Large intestine (tissue), 3 donors: ENCODE data around the gene FAM163A. TPM values are rescaled to one million over a fixed set of nuclear protein-coding genes. Genes with fewer than 3 reads are reported as not detected.
A peak's percentile ranks its signal among the peaks of the same experiment; 100 is the strongest.

Experiments
- DNase-seq, 2 donors: peaks; one replicate each; pipeline versions ENCODE4 v3.0.0 to v3.0.0-alpha.2; 2013
- H3K27ac ChIP-seq: one replicate; pipeline ENCODE4 v1.5.1; 2013; ENCODE audit warnings: low read length
- H3K27me3 ChIP-seq: 2 replicates; pipeline ENCODE4 v1.6.1; 2013; ENCODE audit warnings: low read length; ENCODE audit not compliant: control insufficient read depth, insufficient read depth
- H3K36me3 ChIP-seq: 2 replicates; pipeline ENCODE4 v1.6.1; 2013; ENCODE audit warnings: low read length; ENCODE audit not compliant: control insufficient read depth, insufficient read depth
- H3K4me1 ChIP-seq: one replicate; pipeline ENCODE4 v1.6.1; 2013; ENCODE audit warnings: low read length; ENCODE audit not compliant: control insufficient read depth, insufficient read depth
- H3K4me3 ChIP-seq: one replicate; pipeline ENCODE4 v1.5.1; 2013; ENCODE audit warnings: low read length
- H3K9me3 ChIP-seq: one replicate; pipeline ENCODE4 v1.6.1; 2013; ENCODE audit warnings: mild to moderate bottlenecking, low read depth, low read length, moderate library complexity; ENCODE audit not compliant: control insufficient read depth
- WGBS: methylation state at CpG from one replicate; pipeline ENCODE4 v1.1.5; 2013; ENCODE audit warnings: low lambda C conversion rate; ENCODE audit not compliant: insufficient coverage; 5-methylcytosine and 5-hydroxymethylcytosine counted together
- polyA plus RNA-seq: library from polyadenylated mRNA; unstranded; fragments of 120-200 nt; gene quantifications from one replicate; pipeline ENCODE4 v1.2.1, GENCODE V29; 2013

The FAM163A gene
- polyA plus RNA-seq, 1 donor: 5.5 TPM

GRCh38 chr1:179786815-179787685 is 44.0 kb downstream of the FAM163A start:
- Histone ChIP-seq H3K4me3 (no peak overlapping the region), H3K27me3 (no peaks in the 10 kb centered on the region), H3K9me3 (no peaks in the 10 kb centered on the region), H3K27ac (peak overlapping the region; percentile 2), H3K4me1 (peaks cover 15% of the 10 kb centered on the region), H3K36me3 (no peaks in the 10 kb centered on the region)
- peak in 1 of 2 donors; percentile 15 for DNase-seq
- no CpG with 5 or more reads among the region's 13 CpGs for WGBS

GRCh38 chr1:179788259-179788658 is 45.2 kb downstream of the FAM163A start:
- no peak for DNase-seq
- no peak overlapping the region for H3K4me3 ChIP-seq
- peaks cover 11% of the 10 kb centered on the region for H3K4me1 ChIP-seq
- no peaks in the 10 kb centered on the region for H3K27me3 ChIP-seq
- no peaks in the 10 kb centered on the region for H3K36me3 ChIP-seq
- H3K9me3 ChIP-seq: no peaks in the 10 kb centered on the region
- peak overlapping the region; percentile 15 for H3K27ac ChIP-seq
- no CpG with 5 or more reads among the region's 6 CpGs for WGBS

GRCh38 chr1:179793281-179793680 is 50.2 kb downstream of the FAM163A start:
- Histone ChIP-seq H3K36me3 (no peaks in the 10 kb centered on the region), H3K27ac (no peak overlapping the region), H3K9me3 (no peaks in the 10 kb centered on the region), H3K27me3 (no peaks in the 10 kb centered on the region), H3K4me1 (peaks cover 22% of the 10 kb centered on the region), H3K4me3 (no peak overlapping the region)
- 100% methylated on average over 2 of the region's 4 CpGs for WGBS
- no peak for DNase-seq

GRCh38 chr1:179794146-179794545 is 51.1 kb downstream of the FAM163A start:
- Histone ChIP-seq H3K4me1 (peaks cover 15% of the 10 kb centered on the region), H3K9me3 (no peaks in the 10 kb centered on the region), H3K27ac (no peak overlapping the region), H3K36me3 (no peaks in the 10 kb centered on the region), H3K4me3 (no peak overlapping the region), H3K27me3 (no peaks in the 10 kb centered on the region)
- no peak for DNase-seq
- no CpG with 5 or more reads among the region's 1 CpG for WGBS

GRCh38 chr1:179794669-179795068 is 51.6 kb downstream of the FAM163A start:
- Histone ChIP-seq H3K36me3 (no peaks in the 10 kb centered on the region), H3K27me3 (no peaks in the 10 kb centered on the region), H3K4me3 (no peak overlapping the region), H3K4me1 (peaks cover 15% of the 10 kb centered on the region), H3K9me3 (no peaks in the 10 kb centered on the region), H3K27ac (peak overlapping the region; percentile 6)
- no CpG with 5 or more reads among the region's 4 CpGs for WGBS
- DNase-seq: peak; percentile 74 to 84

GRCh38 chr1:179798213-179798863 is 55.2 kb downstream of the FAM163A start:
- H3K9me3 ChIP-seq: no peaks in the 10 kb centered on the region
- H3K4me3 ChIP-seq: no peak overlapping the region
- no peaks in the 10 kb centered on the region for H3K27me3 ChIP-seq
- no peaks in the 10 kb centered on the region for H3K36me3 ChIP-seq
- no CpG with 5 or more reads among the region's 10 CpGs for WGBS
- peaks cover 15% of the 10 kb centered on the region for H3K4me1 ChIP-seq
- DNase-seq: no peak
- no peak overlapping the region for H3K27ac ChIP-seq

GRCh38 chr1:179798864-179799516 is 55.9 kb downstream of the FAM163A start:
- no peak overlapping the region for H3K4me3 ChIP-seq
- peaks cover 13% of the 10 kb centered on the region for H3K4me1 ChIP-seq
- no peaks in the 10 kb centered on the region for H3K27me3 ChIP-seq
- no peaks in the 10 kb centered on the region for H3K9me3 ChIP-seq
- H3K27ac ChIP-seq: no peak overlapping the region
- H3K36me3 ChIP-seq: no peaks in the 10 kb centered on the region
- no CpG with 5 or more reads among the region's 6 CpGs for WGBS
- no peak for DNase-seq

- WGBS: no CpG with 5 or more reads among the region's 4 CpGs
- H3K4me1 ChIP-seq: no peaks in the 10 kb centered on the region
- H3K27ac ChIP-seq: no peak overlapping the region
- no peaks in the 10 kb centered on the region for H3K9me3 ChIP-seq
- no peak overlapping the region for H3K4me3 ChIP-seq
- no peaks in the 10 kb centered on the region for H3K36me3 ChIP-seq
- H3K27me3 ChIP-seq: no peaks in the 10 kb centered on the region
- no peak for DNase-seq
These were observed 57.4 kb downstream of the FAM163A start for GRCh38 chr1:179800481-179800880.

- WGBS: 100% methylated on average over 1 of the region's 6 CpGs
- H3K9me3 ChIP-seq: no peaks in the 10 kb centered on the region
- no peak overlapping the region for H3K27ac ChIP-seq
- no peak for DNase-seq
- peaks cover 13% of the 10 kb centered on the region for H3K4me1 ChIP-seq
- H3K4me3 ChIP-seq: no peak overlapping the region
- no peaks in the 10 kb centered on the region for H3K27me3 ChIP-seq
- no peaks in the 10 kb centered on the region for H3K36me3 ChIP-seq
These were observed 60.0 kb downstream of the FAM163A start for GRCh38 chr1:179803104-179803503.

- Histone ChIP-seq H3K36me3 (no peaks in the 10 kb centered on the region), H3K27ac (no peak overlapping the region), H3K4me1 (peaks cover 13% of the 10 kb centered on the region), H3K4me3 (no peak overlapping the region), H3K27me3 (no peaks in the 10 kb centered on the region), H3K9me3 (no peaks in the 10 kb centered on the region)
- DNase-seq: no peak
- no CpG with 5 or more reads among the region's 1 CpG for WGBS
These were observed 60.8 kb downstream of the FAM163A start for GRCh38 chr1:179803918-179804317.
